Measurements from ENCODE around the gene ZCCHC18.
A peak's percentile ranks its signal among the peaks of the same experiment; 100 is the strongest.

Gene ZCCHC18

DNA sequence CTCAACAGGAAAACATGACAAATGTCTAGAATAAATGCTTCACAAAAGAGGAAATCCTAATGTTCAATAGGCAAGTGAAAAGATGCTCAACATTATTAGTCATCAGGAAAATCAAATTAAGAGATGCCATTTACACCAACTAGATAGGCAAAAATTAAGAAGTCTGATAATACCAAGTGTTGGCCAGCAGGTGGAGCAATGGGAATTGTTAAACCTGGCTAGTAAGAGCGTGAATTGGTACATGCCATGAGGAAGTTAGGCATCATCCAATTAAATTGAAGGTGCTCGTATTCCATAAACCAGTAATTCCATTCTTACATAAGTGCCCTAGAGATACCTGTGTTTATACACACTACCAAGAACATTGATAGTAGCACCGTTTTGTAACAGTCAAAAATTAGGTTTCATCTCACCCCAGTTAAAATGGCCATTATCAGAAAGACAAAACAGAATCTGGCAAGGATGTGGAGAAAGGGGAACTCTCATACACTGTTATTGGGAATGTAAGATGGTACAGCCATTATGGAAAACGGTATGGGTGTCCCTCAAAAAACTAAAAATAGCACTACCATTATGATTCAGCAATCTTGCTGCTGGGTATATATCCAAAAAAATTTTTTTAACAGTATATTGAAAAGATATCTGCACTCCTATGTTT, 14.0 kb upstream of the ZCCHC18 start:
- no peak for TF ChIP-seq SPI1 (IDR thresholded peaks at IDR 0.05; ENCODE audit: borderline replicate concordance, low read depth)
- no peak for TF ChIP-seq POLR2AphosphoS5 (IDR thresholded peaks at IDR 0.05; ENCODE audit: low read depth)
- TF ChIP-seq GABPA (IDR thresholded peaks at IDR 0.05; ENCODE audit: low read depth): no peak
- TF ChIP-seq, protein P1, sequence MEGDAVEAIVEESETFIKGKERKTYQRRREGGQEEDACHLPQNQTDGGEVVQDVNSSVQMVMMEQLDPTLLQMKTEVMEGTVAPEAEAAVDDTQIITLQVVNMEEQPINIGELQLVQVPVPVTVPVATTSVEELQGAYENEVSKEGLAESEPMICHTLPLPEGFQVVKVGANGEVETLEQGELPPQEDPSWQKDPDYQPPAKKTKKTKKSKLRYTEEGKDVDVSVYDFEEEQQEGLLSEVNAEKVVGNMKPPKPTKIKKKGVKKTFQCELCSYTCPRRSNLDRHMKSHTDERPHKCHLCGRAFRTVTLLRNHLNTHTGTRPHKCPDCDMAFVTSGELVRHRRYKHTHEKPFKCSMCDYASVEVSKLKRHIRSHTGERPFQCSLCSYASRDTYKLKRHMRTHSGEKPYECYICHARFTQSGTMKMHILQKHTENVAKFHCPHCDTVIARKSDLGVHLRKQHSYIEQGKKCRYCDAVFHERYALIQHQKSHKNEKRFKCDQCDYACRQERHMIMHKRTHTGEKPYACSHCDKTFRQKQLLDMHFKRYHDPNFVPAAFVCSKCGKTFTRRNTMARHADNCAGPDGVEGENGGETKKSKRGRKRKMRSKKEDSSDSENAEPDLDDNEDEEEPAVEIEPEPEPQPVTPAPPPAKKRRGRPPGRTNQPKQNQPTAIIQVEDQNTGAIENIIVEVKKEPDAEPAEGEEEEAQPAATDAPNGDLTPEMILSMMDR (IDR thresholded peaks at IDR 0.05; ENCODE audit: insufficient read depth, low read length): no peak
- TF ChIP-seq, protein P2, sequence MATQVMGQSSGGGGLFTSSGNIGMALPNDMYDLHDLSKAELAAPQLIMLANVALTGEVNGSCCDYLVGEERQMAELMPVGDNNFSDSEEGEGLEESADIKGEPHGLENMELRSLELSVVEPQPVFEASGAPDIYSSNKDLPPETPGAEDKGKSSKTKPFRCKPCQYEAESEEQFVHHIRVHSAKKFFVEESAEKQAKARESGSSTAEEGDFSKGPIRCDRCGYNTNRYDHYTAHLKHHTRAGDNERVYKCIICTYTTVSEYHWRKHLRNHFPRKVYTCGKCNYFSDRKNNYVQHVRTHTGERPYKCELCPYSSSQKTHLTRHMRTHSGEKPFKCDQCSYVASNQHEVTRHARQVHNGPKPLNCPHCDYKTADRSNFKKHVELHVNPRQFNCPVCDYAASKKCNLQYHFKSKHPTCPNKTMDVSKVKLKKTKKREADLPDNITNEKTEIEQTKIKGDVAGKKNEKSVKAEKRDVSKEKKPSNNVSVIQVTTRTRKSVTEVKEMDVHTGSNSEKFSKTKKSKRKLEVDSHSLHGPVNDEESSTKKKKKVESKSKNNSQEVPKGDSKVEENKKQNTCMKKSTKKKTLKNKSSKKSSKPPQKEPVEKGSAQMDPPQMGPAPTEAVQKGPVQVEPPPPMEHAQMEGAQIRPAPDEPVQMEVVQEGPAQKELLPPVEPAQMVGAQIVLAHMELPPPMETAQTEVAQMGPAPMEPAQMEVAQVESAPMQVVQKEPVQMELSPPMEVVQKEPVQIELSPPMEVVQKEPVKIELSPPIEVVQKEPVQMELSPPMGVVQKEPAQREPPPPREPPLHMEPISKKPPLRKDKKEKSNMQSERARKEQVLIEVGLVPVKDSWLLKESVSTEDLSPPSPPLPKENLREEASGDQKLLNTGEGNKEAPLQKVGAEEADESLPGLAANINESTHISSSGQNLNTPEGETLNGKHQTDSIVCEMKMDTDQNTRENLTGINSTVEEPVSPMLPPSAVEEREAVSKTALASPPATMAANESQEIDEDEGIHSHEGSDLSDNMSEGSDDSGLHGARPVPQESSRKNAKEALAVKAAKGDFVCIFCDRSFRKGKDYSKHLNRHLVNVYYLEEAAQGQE (IDR thresholded peaks at IDR 0.05; ENCODE audit: insufficient replicate concordance, low read depth): no peak
- H3K27ac ChIP-seq (replicated peaks): no peak overlapping the region
- peak; percentile 11 to 57 for DNase-seq (ENCODE audit: low read depth in 1 of 2, low spot score in 1 of 2)
- no peak overlapping the region for H3K4me3 ChIP-seq (replicated peaks; ENCODE audit: insufficient read depth, low read length)
- H3K27me3 ChIP-seq (ENCODE audit: insufficient read depth, poor library complexity, severe bottlenecking): peaks cover 3% of the 10 kb centered on the region

DNA sequence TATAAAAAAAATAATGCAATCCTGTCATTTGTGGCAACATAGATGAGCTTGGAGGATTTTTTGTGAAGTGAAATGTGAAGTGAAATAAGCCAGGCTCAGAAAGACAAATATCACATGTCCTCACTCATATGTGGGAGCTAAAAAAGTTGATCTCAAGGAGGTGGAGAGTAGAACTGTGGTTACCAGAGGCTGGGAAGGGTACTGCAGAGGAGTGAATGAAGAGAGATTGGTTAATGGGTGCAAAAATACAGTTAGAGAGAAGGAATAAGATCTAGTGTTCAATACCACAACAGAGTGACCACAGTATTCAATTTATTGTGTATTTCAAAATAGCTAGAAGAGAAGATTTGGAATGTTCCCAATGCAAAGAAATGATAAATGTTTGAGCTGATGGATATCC, 13.4 kb upstream of the ZCCHC18 start:
- TF ChIP-seq, protein P1 (IDR thresholded peaks at IDR 0.05; ENCODE audit: insufficient read depth, low read length): no peak
- TF ChIP-seq, protein P2 (IDR thresholded peaks at IDR 0.05; ENCODE audit: insufficient replicate concordance, low read depth): no peak
- TF ChIP-seq POLR2AphosphoS5 (IDR thresholded peaks at IDR 0.05; ENCODE audit: low read depth) (no peak), GABPA (IDR thresholded peaks at IDR 0.05; ENCODE audit: low read depth) (no peak), SPI1 (IDR thresholded peaks at IDR 0.05; ENCODE audit: borderline replicate concordance, low read depth) (no peak)
- Histone ChIP-seq H3K4me3 (replicated peaks; ENCODE audit: insufficient read depth, low read length) (no peak overlapping the region), H3K27ac (replicated peaks) (no peak overlapping the region), H3K27me3 (ENCODE audit: insufficient read depth, poor library complexity, severe bottlenecking) (peaks cover 3% of the 10 kb centered on the region)
- no peak for DNase-seq (ENCODE audit: low read depth in 1 of 2, low spot score in 1 of 2)

DNA sequence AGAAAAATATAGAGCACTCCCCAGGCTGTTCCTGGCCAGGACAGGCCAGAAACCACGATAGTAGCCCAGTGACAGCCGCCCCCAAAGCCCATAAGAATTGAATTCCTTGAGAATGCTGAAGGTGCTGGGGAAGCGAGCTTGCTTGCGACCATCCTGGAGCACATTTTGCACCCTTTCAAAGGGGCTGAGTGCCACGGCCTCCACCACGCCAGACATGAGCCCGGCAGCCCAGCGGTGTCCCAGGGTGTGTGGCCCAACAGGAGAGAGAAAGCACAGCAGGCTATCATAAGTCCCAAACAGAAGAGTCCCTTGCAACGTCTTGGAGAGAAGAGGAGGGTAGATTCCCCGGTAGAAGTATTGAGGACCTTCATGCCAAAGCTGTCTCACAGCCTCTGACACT, 7.6 kb upstream of the ZCCHC18 start:
- DNase-seq (ENCODE audit: low read depth in 1 of 2, low spot score in 1 of 2): no peak
- no peak for TF ChIP-seq SPI1 (IDR thresholded peaks at IDR 0.05; ENCODE audit: borderline replicate concordance, low read depth)
- TF ChIP-seq GABPA (IDR thresholded peaks at IDR 0.05; ENCODE audit: low read depth): no peak
- TF ChIP-seq, protein P2 (IDR thresholded peaks at IDR 0.05; ENCODE audit: insufficient replicate concordance, low read depth): no peak
- TF ChIP-seq POLR2AphosphoS5 (IDR thresholded peaks at IDR 0.05; ENCODE audit: low read depth): no peak
- TF ChIP-seq, protein P1 (IDR thresholded peaks at IDR 0.05; ENCODE audit: insufficient read depth, low read length): no peak
- Histone ChIP-seq H3K27me3 (ENCODE audit: insufficient read depth, poor library complexity, severe bottlenecking) (peaks cover 3% of the 10 kb centered on the region), H3K27ac (replicated peaks) (no peak overlapping the region), H3K4me3 (replicated peaks; ENCODE audit: insufficient read depth, low read length) (no peak overlapping the region)
